ENCODE measurements around the gene TPSD1. TPM values are rescaled to one million over a fixed set of nuclear protein-coding genes. Genes with fewer than 3 reads are reported as not detected.

The TPSD1 gene
- total and polyA plus RNA-seq, 7 donors, result 0.09 to 0.90 (median 0.19) TPM; not detected in 3

GRCh38 chr16:1308036-1308976 is 52.4 kb downstream of the TPSD1 start:
- DNase-seq (no peak), ATAC-seq (peak; percentile 27 to 50 (median 42))
- intact Hi-C loops (cut with DNase I), result no loop called here
- Histone ChIP-seq H3K4me3 (peak overlapping the region; percentile 90), H3K27me3 (ENCODE audit: insufficient read depth in 3 of 3, low read length in 2 of 3) (no peaks in the 10 kb centered on the region), H3K9me3 (no peaks in the 10 kb centered on the region), H3K36me3 (ENCODE audit: insufficient read depth in 1 of 2, low read depth in 1 of 2) (no peaks in the 10 kb centered on the region), H3K4me1 (peaks cover 30% of the 10 kb centered on the region), H3K27ac (peak overlapping the region; percentile 98)
- TF ChIP-seq CTCF (IDR thresholded peaks at IDR 0.05), result no peak
- 5 to 10% (median 7%) methylated on average over 15 to 42 of the region's 43 CpGs for WGBS, 3 donors

Other genes starting within 250 kb of the TPSD1 start
- gene SSTR5, start 183.3 kb upstream of the TPSD1 start, total RNA-seq, result under 1 TPM in 1 of 4 donors, not detected in 3; 0.32 TPM
- gene SSTR5, start 183.3 kb upstream of the TPSD1 start, polyA plus RNA-seq, result under 1 TPM; 0.03 to 0.13 (median 0.04) TPM
- gene C1QTNF8, start 159.8 kb upstream of the TPSD1 start, total RNA-seq, result not detected
- gene C1QTNF8, start 159.8 kb upstream of the TPSD1 start, polyA plus RNA-seq, result not detected
- 1 to 10 TPM; 2.0 to 5.9 (median 3.0) TPM for gene CACNA1H, start 103.0 kb upstream of the TPSD1 start, total RNA-seq
- gene CACNA1H, start 103.0 kb upstream of the TPSD1 start, polyA plus RNA-seq, result 1 to 10 TPM; 1.8 to 2.3 (median 2.0) TPM
- gene TPSG1, start 30.8 kb upstream of the TPSD1 start, total RNA-seq, result not detected
- under 1 TPM in 1 of 3 donors, not detected in 2; 0.08 TPM for gene TPSG1, start 30.8 kb upstream of the TPSD1 start, polyA plus RNA-seq
- gene TPSB2, start 25.9 kb upstream of the TPSD1 start, total RNA-seq, result 10 to 100 TPM in 1 of 4 donors, 1 to 10 TPM in 3; 3.2 to 14.2 (median 4.6) TPM
- 1 to 10 TPM; 1.9 to 6.1 (median 2.7) TPM for gene TPSB2, start 25.9 kb upstream of the TPSD1 start, polyA plus RNA-seq
- 1 to 10 TPM; 1.3 to 8.9 (median 6.0) TPM for gene TPSAB1, start 15.4 kb upstream of the TPSD1 start, total RNA-seq
- gene TPSAB1, start 15.4 kb upstream of the TPSD1 start, polyA plus RNA-seq, result 1 to 10 TPM; 1.6 to 5.0 (median 2.6) TPM
- gene UBE2I, start 53.6 kb downstream of the TPSD1 start, total RNA-seq, result 10 to 100 TPM; 46.2 to 71.7 (median 56.0) TPM
- 100 to 1,000 TPM in 1 of 3 donors, 10 to 100 TPM in 2; 49.8 to 101 (median 55.6) TPM for gene UBE2I, start 53.6 kb downstream of the TPSD1 start, polyA plus RNA-seq
- 1 to 10 TPM in 3 of 4 donors, under 1 TPM in 1; 0.38 to 3.5 (median 1.9) TPM for gene BAIAP3, start 77.6 kb downstream of the TPSD1 start, total RNA-seq
- gene BAIAP3, start 77.6 kb downstream of the TPSD1 start, polyA plus RNA-seq, result 1 to 10 TPM in 1 of 3 donors, under 1 TPM in 2; 0.62 to 1.1 (median 0.79) TPM
- gene TSR3, start 95.8 kb downstream of the TPSD1 start, total RNA-seq, result 10 to 100 TPM; 40.0 to 55.3 (median 43.2) TPM
- 100 to 1,000 TPM in 2 of 3 donors, 10 to 100 TPM in 1; 55.1 to 109 (median 107) TPM for gene TSR3, start 95.8 kb downstream of the TPSD1 start, polyA plus RNA-seq
- 10 to 100 TPM; 27.9 to 36.6 (median 32.5) TPM for gene GNPTG, start 95.9 kb downstream of the TPSD1 start, total RNA-seq
- 10 to 100 TPM; 29.5 to 31.2 (median 30.7) TPM for gene GNPTG, start 95.9 kb downstream of the TPSD1 start, polyA plus RNA-seq
- gene UNKL, start 158.6 kb downstream of the TPSD1 start, total RNA-seq, result 10 to 100 TPM; 21.9 to 41.0 (median 34.2) TPM
- gene UNKL, start 158.6 kb downstream of the TPSD1 start, polyA plus RNA-seq, result 10 to 100 TPM; 17.3 to 58.7 (median 19.2) TPM
- gene UQCC4, start 164.7 kb downstream of the TPSD1 start, total RNA-seq, result 10 to 100 TPM; 11.7 to 22.8 (median 19.4) TPM
- 10 to 100 TPM; 27.1 to 66.5 (median 63.7) TPM for gene UQCC4, start 164.7 kb downstream of the TPSD1 start, polyA plus RNA-seq
- gene PERCC1, start 175.0 kb downstream of the TPSD1 start, total RNA-seq, result not detected
- gene PERCC1, start 175.0 kb downstream of the TPSD1 start, polyA plus RNA-seq, result under 1 TPM in 1 of 3 donors, not detected in 2; 0.08 TPM
- 1 to 10 TPM in 1 of 4 donors, under 1 TPM in 3; 0.27 to 1.5 (median 0.55) TPM for gene CCDC154, start 188.5 kb downstream of the TPSD1 start, total RNA-seq
- gene CCDC154, start 188.5 kb downstream of the TPSD1 start, polyA plus RNA-seq, result under 1 TPM in 2 of 3 donors, not detected in 1; 0.21 to 0.38 TPM
- gene CLCN7, start 219.0 kb downstream of the TPSD1 start, total RNA-seq, result 10 to 100 TPM; 41.2 to 65.4 (median 46.2) TPM
- gene CLCN7, start 219.0 kb downstream of the TPSD1 start, polyA plus RNA-seq, result 10 to 100 TPM; 27.0 to 33.6 (median 29.7) TPM
- gene PTX4, start 232.9 kb downstream of the TPSD1 start, total RNA-seq, result under 1 TPM in 1 of 4 donors, not detected in 3; 0.26 TPM
- gene PTX4, start 232.9 kb downstream of the TPSD1 start, polyA plus RNA-seq, result under 1 TPM in 2 of 3 donors, not detected in 1; 0.04 to 0.23 TPM
- gene TELO2, start 237.3 kb downstream of the TPSD1 start, total RNA-seq, result 10 to 100 TPM; 15.8 to 23.8 (median 19.6) TPM
- 10 to 100 TPM; 11.6 to 18.3 (median 14.0) TPM for gene TELO2, start 237.3 kb downstream of the TPSD1 start, polyA plus RNA-seq

Measured in psoas muscle (tissue), 8 donors.